ENCODE measurements around the gene TUBB. TPM values are rescaled to one million over a fixed set of nuclear protein-coding genes. Genes with fewer than 3 reads are reported as not detected.

The TUBB gene
- total and polyA plus RNA-seq, 9 of the 15 experiments (the other 6 are each of a cell fraction or from before 2014, with no cell fraction given), result 971 to 2,870 (median 1,478) TPM

DNA sequence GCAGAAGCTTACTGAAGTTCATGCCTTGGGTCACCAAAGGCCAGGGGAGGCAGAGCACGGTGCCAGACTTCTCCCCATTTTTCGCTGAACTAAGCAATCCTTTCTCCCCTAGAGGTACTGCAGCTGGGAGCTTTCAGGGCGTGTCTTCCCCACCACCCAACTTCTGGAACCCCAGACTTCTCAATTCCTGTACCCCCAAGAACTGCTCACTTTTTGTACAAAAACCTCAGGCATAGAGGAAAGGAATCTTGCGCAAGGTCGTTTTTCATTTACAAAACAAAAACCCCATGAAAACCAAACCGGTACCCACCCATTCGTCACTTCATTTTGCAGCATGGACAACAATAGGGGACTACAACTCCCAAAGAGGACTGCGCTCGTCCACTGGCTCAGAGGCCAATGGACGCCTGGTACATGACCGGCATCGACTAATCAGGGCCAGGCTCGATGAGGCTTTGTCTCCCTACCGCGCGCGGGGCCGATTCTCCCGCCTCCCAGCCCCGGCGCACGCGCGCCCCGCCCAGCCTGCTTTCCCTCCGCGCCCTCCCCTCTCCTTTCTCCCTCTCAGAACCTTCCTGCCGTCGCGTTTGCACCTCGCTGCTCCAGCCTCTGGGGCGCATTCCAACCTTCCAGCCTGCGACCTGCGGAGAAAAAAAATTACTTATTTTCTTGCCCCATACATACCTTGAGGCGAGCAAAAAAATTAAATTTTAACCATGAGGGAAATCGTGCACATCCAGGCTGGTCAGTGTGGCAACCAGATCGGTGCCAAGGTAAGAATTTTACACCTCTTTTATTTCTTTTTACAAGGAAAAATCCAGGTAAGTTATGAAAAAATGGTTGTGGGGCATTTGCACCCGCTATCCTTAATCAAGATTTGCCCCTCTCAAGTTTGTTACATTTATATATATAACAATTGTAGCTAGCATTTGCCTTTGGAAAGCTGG lies at the start of gene TUBB (continued):
- TF ChIP-seq, protein P1, sequence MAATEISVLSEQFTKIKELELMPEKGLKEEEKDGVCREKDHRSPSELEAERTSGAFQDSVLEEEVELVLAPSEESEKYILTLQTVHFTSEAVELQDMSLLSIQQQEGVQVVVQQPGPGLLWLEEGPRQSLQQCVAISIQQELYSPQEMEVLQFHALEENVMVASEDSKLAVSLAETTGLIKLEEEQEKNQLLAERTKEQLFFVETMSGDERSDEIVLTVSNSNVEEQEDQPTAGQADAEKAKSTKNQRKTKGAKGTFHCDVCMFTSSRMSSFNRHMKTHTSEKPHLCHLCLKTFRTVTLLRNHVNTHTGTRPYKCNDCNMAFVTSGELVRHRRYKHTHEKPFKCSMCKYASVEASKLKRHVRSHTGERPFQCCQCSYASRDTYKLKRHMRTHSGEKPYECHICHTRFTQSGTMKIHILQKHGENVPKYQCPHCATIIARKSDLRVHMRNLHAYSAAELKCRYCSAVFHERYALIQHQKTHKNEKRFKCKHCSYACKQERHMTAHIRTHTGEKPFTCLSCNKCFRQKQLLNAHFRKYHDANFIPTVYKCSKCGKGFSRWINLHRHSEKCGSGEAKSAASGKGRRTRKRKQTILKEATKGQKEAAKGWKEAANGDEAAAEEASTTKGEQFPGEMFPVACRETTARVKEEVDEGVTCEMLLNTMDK (IDR thresholded peaks at IDR 0.05; ENCODE audit: borderline replicate concordance, insufficient read depth, low read depth, low read length, poor library complexity, severe bottlenecking), result no peak
- peak; percentile 53 for TF ChIP-seq PHF8 (IDR thresholded peaks at IDR 0.05; ENCODE audit: borderline replicate concordance, low read length)
- TF ChIP-seq CTBP1 (IDR thresholded peaks at IDR 0.05; ENCODE audit: borderline replicate concordance), result peak; percentile 61; the same call in 1 of the 2 replicates
- no peak for TF ChIP-seq PTBP1 (IDR thresholded peaks at IDR 0.05; ENCODE audit: low read depth, low read length)
- TF ChIP-seq KLF13 (tag; IDR thresholded peaks at IDR 0.05; ENCODE audit: borderline replicate concordance, low read depth), result no peak; the same call in 1 of the 2 replicates
- TF ChIP-seq, protein P2, sequence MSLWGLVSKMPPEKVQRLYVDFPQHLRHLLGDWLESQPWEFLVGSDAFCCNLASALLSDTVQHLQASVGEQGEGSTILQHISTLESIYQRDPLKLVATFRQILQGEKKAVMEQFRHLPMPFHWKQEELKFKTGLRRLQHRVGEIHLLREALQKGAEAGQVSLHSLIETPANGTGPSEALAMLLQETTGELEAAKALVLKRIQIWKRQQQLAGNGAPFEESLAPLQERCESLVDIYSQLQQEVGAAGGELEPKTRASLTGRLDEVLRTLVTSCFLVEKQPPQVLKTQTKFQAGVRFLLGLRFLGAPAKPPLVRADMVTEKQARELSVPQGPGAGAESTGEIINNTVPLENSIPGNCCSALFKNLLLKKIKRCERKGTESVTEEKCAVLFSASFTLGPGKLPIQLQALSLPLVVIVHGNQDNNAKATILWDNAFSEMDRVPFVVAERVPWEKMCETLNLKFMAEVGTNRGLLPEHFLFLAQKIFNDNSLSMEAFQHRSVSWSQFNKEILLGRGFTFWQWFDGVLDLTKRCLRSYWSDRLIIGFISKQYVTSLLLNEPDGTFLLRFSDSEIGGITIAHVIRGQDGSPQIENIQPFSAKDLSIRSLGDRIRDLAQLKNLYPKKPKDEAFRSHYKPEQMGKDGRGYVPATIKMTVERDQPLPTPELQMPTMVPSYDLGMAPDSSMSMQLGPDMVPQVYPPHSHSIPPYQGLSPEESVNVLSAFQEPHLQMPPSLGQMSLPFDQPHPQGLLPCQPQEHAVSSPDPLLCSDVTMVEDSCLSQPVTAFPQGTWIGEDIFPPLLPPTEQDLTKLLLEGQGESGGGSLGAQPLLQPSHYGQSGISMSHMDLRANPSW (CRISPR knock-in tag; IDR thresholded peaks at IDR 0.05), result no peak
- no peak for TF ChIP-seq ZNF436 (CRISPR knock-in tag; IDR thresholded peaks at IDR 0.05)
- TF ChIP-seq MYC (IDR thresholded peaks at IDR 0.05; ENCODE audit: low read depth, low read length), result peak; percentile 84
- TF ChIP-seq MYC (CRISPR knock-in tag; IDR thresholded peaks at IDR 0.05; ENCODE audit: borderline replicate concordance, low read depth), result no peak
- TF ChIP-seq SOX6 (IDR thresholded peaks at IDR 0.05), result peak; percentile 63
- TF ChIP-seq ZNF347 (CRISPR knock-in tag; IDR thresholded peaks at IDR 0.05; ENCODE audit: low read depth), result no peak
- peak; percentile 94 for TF ChIP-seq MBD2 (IDR thresholded peaks at IDR 0.05; ENCODE audit: borderline replicate concordance, low read depth)
- TF ChIP-seq LCOR (CRISPR knock-in tag; IDR thresholded peaks at IDR 0.05), result peak; percentile 82
- no peak for TF ChIP-seq RBM25 (IDR thresholded peaks at IDR 0.05; ENCODE audit: low read depth, low read length, severe bottlenecking)
- TF ChIP-seq IRF2 (CRISPR knock-in tag; IDR thresholded peaks at IDR 0.05), result no peak
- TF ChIP-seq MEF2A (IDR thresholded peaks at IDR 0.05; ENCODE audit: control insufficient read depth, low read depth, low read length), result no peak
- TF ChIP-seq CHCHD3 (CRISPR knock-in tag; IDR thresholded peaks at IDR 0.05), result peak; percentile 62; the same call in 1 of the 2 replicates
- TF ChIP-seq TFAM (CRISPR knock-in tag; conservative IDR thresholded peaks at IDR 0.05), result no peak
- no peak for TF ChIP-seq SMAD4 (CRISPR knock-in tag; conservative IDR thresholded peaks at IDR 0.05)
- TF ChIP-seq, protein P3, sequence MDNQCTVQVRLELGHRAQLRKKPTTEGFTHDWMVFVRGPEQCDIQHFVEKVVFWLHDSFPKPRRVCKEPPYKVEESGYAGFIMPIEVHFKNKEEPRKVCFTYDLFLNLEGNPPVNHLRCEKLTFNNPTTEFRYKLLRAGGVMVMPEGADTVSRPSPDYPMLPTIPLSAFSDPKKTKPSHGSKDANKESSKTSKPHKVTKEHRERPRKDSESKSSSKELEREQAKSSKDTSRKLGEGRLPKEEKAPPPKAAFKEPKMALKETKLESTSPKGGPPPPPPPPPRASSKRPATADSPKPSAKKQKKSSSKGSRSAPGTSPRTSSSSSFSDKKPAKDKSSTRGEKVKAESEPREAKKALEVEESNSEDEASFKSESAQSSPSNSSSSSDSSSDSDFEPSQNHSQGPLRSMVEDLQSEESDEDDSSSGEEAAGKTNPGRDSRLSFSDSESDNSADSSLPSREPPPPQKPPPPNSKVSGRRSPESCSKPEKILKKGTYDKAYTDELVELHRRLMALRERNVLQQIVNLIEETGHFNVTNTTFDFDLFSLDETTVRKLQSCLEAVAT (IDR thresholded peaks at IDR 0.05), result peak; percentile 89 to 92
- TF ChIP-seq ZFPM2 (CRISPR knock-in tag; IDR thresholded peaks at IDR 0.05), result 0 out of 2 replicates have a peak, but pooled peaks have one; percentile 65
- 0 out of 2 replicates have a peak, but pooled peaks have one; percentile 41 for TF ChIP-seq RUNX1 (IDR thresholded peaks at IDR 0.05; ENCODE audit: low read depth)

All from K562 (cell line).